OCI-LY7 (cell line): ENCODE results near the gene NFIA. TPM values are rescaled to one million over a fixed set of nuclear protein-coding genes. Genes with fewer than 3 reads are reported as not detected.

ENCODE experiments used
- BruUV-seq: library from RNA; stranded (reverse); fragments of 400-500 nt; replicated peaks from 2 replicates; lab custom pipeline; 2021; lab: Mats Ljungman, UMichigan
- CTCF ChIA-PET: fragments of 300-600 bp; sonication (Branson Sonifier 250); formaldehyde crosslinking; loops from one replicate; lab custom pipeline; 2022; ENCODE audit warnings: antibody characterized with exemption; ENCODE audit not compliant: unreplicated experiment; lab: Charles Lee
- POLR2A ChIA-PET: fragments of 300-600 bp; sonication (Branson Sonifier 250); formaldehyde crosslinking; loops from one replicate; lab custom pipeline; 2022; ENCODE audit warnings: antibody characterized with exemption; lab: Charles Lee
- DNase-seq: peaks from one replicate; pipeline ENCODE4 v3.0.0-alpha.2; 2015; ENCODE audit warnings: low spot score
- H2AFZ ChIP-seq: fragments of 200-600 bp; sonication (generic), shearing (Covaris generic); 2 replicates; pipeline ENCODE4 v1.6.1; 2014; ENCODE audit warnings: mild to moderate bottlenecking, antibody characterized with exemption, low read length, moderate library complexity
- H3K27ac ChIP-seq: fragments of 200-600 bp; sonication (generic); 2 replicates; pipeline ENCODE4 v1.5.1; 2014; ENCODE audit warnings: mixed run types, low read depth, mild to moderate bottlenecking, moderate library complexity, low read length, inconsistent platforms; ENCODE audit not compliant: poor library complexity, severe bottlenecking
- H3K36me3 ChIP-seq: fragments of 200-600 bp; sonication (generic); 2 replicates; pipeline ENCODE4 v1.6.1; 2014; ENCODE audit warnings: mild to moderate bottlenecking, antibody characterized with exemption, low read length, moderate library complexity, mixed read lengths; ENCODE audit not compliant: insufficient read depth
- H3K4me1 ChIP-seq: fragments of 200-600 bp; sonication (generic); 2 replicates; pipeline ENCODE4 v1.5.1; 2014; ENCODE audit warnings: mild to moderate bottlenecking, low read length; ENCODE audit not compliant: insufficient read depth, poor library complexity, severe bottlenecking
- H3K4me2 ChIP-seq: fragments of 200-600 bp; sonication (generic); 2 replicates; pipeline ENCODE4 v1.6.1; 2014; ENCODE audit warnings: mild to moderate bottlenecking, low read length
- H3K4me3 ChIP-seq: fragments of 200-600 bp; sonication (generic); 2 replicates; pipeline ENCODE4 v1.5.1; 2014; ENCODE audit warnings: mild to moderate bottlenecking, low read depth, low read length; ENCODE audit not compliant: poor library complexity, severe bottlenecking
- H3K79me2 ChIP-seq: fragments of 200-600 bp; sonication (generic); 2 replicates; pipeline ENCODE4 v1.6.1; 2016; ENCODE audit warnings: low read depth, mild to moderate bottlenecking, low read length, moderate library complexity, mixed read lengths; ENCODE audit not compliant: insufficient read depth
- H3K9me2 ChIP-seq: fragments of 200-600 bp; sonication (generic); 2 replicates; pipeline ENCODE4 v1.6.1; 2016; ENCODE audit warnings: mild to moderate bottlenecking, low read length, mixed read lengths; ENCODE audit not compliant: insufficient read depth
- H3K9me3 ChIP-seq: fragments of 200-600 bp; sonication (generic); 2 replicates; pipeline ENCODE4 v1.6.1; 2014; ENCODE audit warnings: mild to moderate bottlenecking, mixed run types, low read length, mixed read lengths
- H4K20me1 ChIP-seq: fragments of 200-600 bp; sonication (generic); 2 replicates; pipeline ENCODE4 v1.6.1; 2014; ENCODE audit warnings: mild to moderate bottlenecking, antibody characterized with exemption, low read length, moderate library complexity, mixed read lengths; ENCODE audit not compliant: insufficient read depth
- CTCF ChIP-seq: fragments of 200-600 bp; sonication (generic); conservative IDR thresholded peaks from 2 replicates; pipeline ENCODE4 v1.5.1; 2014; ENCODE audit warnings: mild to moderate bottlenecking, antibody characterized with exemption, low read length, moderate library complexity, mixed read lengths
- EZH2phosphoT487 ChIP-seq: fragments of 200-600 bp; sonication (generic); IDR thresholded peaks from 2 replicates; pipeline ENCODE4 v1.6.1; 2018; ENCODE audit warnings: low read depth, borderline replicate concordance, mild to moderate bottlenecking, mixed run types, antibody characterized with exemption, low read length, moderate library complexity, mixed read lengths
- intact Hi-C: fragments of 100-400 bp; cut with micrococcal nuclease; formaldehyde crosslinking; loops from one replicate; pipeline ENCODE4 v1.10.0; 2022; ENCODE audit not compliant: unreplicated experiment
- total RNA-seq, 2 experiments: library from RNA; depleted of rRNA in 1 of 2; stranded (reverse); fragments of >200 nt in 1 of 2; shearing (Covaris generic) in 1 of 2; gene quantifications; 2 replicates each; pipeline ENCODE4 v1.2.3, GENCODE V29; 2014 to 2022

Gene NFIA
- total RNA-seq, 2 experiments from 2014 or later = 2.8 to 18.8 TPM

GRCh38 chr1:61111084-61112004 is 29.0 kb downstream of the NFIA start:
- Histone ChIP-seq H3K36me3 (no peaks in the 10 kb centered on the region), H3K79me2 (no peaks in the 10 kb centered on the region), H3K4me3 (no peak overlapping the region), H3K9me3 (no peaks in the 10 kb centered on the region), H4K20me1 (no peaks in the 10 kb centered on the region), H3K4me2 (no peak overlapping the region), H2AFZ (no peak overlapping the region), H3K4me1 (no peaks in the 10 kb centered on the region), H3K27ac (no peak overlapping the region), H3K9me2 (no peaks in the 10 kb centered on the region)
- ChIA-PET CTCF (no interaction called here), POLR2A (interaction anchor here (1.0 kb wide), 1 partner anchor 271 kb away, joined by 3 read pairs; no protein-coding TSS in a partner anchor)
- TF ChIP-seq EZH2phosphoT487 (no peak), CTCF (no peak)
- intact Hi-C loops = no loop called here
- BruUV-seq = no TSS peak
- DNase-seq = no peak

- no peaks in the 10 kb centered on the region for H3K36me3 ChIP-seq
- no peak for DNase-seq
- no peaks in the 10 kb centered on the region for H3K9me2 ChIP-seq
- H4K20me1 ChIP-seq = no peaks in the 10 kb centered on the region
- H3K4me1 ChIP-seq = no peaks in the 10 kb centered on the region
- no peak overlapping the region for H3K4me2 ChIP-seq
- H3K4me3 ChIP-seq = no peak overlapping the region
- CTCF ChIA-PET = no interaction called here
- no peaks in the 10 kb centered on the region for H3K79me2 ChIP-seq
- H3K27ac ChIP-seq = no peak overlapping the region
- H2AFZ ChIP-seq = no peak overlapping the region
- TF ChIP-seq EZH2phosphoT487 (no peak), CTCF (no peak)
- intact Hi-C loops = no loop called here
- BruUV-seq = no TSS peak
- POLR2A ChIA-PET = interaction anchor here (0.6 to 0.9 kb wide), 2 partner anchors 28 to 36 kb away, joined by 4 read pairs; no protein-coding TSS in a partner anchor
- no peaks in the 10 kb centered on the region for H3K9me3 ChIP-seq
Observed at GRCh38 chr1:61114178-61114870, 32.0 kb downstream of the NFIA start.
